GM19099 (cell line): ENCODE results near the gene SLC8A2.

Experiments used
- POLR2A ChIP-seq: IDR thresholded peaks from 3 replicates; pipeline ENCODE4 v1.6.1; 2011; ENCODE audit warnings: low read depth; ENCODE audit not compliant: insufficient read length; ENCODE audit errors: extremely low read depth

Gene SLC8A2

DNA sequence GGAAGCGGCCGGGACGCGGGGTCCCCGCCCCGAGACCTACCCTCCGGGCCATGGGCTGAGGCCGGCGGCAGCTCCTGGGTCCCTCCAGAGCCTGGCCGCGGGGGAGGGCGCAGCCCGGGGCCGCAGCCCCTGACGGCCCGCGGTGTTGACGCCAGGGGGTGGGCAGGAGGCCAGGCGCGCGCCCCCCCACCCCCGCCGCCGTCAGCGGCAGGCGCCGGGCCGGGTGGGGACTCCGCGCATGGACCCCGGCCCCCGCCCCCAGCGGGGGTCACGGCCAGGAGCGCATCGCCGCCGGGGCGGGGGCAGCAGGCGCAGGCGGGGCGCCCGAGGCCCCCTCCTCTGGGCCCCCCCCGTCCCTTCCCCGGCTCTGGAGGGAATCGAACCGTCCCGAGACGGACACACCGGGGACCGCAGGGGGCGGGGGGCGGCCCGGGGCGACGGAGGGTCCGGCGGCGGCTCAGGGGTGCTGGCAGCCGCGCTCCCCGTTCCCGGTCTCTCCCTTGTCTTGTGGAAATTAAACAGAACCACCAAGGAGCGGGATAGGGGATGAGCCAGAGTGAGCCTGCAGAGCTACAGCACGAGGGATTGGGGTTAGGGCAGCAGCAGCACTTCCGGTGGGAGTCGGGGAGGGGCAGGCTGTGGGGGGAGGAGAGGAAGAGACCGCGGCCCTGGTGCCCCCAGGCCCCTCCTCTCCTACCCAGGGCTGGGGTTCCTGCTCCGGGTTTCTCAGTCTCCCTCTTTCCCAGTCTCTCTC, 52.5 kb downstream of the SLC8A2 start, which contains the start of gene MEIS3:
Gene MEIS3 (minus strand): TSS at position 498 of the 754 bp plus-strand sequence. CDS start 446 bp downstream, at position 52.
- TF ChIP-seq POLR2A = no peak

DNA sequence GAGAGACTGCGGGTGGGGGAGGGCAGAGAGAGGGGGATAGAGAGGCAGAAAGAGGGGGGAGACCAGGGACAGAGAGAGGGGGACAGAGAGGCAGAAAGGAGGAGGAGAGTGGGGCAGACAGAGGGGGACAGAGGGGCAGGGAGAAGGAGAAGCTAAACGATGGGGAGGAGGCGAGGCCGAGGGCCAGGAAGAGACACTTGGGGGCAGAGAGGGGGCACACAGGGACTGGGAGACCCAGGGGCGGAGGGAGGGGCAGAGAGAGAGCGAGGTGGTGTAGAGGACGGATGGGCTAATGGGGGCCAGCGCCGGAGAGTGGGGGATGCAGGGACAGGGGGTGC, 53.0 kb downstream of the SLC8A2 start:
- no peak for TF ChIP-seq POLR2A

DNA sequence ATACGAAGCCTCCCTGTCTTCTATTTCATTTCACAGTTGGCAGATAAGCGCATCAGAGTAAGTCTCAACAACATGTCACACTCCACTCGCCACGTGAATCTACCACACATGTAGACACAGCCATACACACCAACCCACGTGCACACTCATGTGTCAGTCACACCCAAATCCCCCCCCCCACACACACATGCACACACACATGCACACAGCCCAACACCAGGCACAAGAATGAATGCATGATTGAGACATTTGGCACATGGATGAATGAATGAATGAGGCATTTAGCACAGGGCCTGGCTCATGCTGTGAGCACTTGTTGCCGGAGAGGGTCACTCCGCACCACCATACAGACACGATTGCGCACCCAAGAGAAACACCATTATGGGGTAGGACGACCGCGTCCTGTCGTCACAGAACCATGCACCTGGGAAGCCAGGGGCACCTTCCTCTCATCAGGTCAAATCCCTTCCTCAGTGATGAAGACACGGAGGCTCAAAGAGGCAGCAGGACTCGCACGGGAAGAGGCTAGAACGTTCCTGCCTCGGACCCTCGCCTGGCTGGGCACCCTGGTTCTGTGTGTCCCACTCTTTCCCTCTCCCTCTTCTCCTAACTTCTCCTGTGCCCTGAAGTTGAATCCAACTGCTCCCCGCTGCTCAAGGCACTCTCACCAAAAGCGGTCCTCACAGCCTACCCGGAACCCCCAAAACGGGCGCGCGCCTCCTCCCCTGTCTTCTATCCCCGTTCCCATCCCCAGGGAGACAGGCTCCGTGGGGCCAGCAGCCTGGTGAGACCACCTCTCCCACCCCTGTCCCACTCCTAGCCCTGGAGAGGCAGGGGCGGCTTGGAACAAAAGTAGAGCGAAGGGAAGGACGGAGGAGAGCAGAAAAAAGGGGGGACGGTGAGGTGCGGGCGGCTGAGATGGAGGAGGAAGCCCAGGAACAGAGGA, 53.7 kb downstream of the SLC8A2 start:
- no peak for TF ChIP-seq POLR2A

DNA sequence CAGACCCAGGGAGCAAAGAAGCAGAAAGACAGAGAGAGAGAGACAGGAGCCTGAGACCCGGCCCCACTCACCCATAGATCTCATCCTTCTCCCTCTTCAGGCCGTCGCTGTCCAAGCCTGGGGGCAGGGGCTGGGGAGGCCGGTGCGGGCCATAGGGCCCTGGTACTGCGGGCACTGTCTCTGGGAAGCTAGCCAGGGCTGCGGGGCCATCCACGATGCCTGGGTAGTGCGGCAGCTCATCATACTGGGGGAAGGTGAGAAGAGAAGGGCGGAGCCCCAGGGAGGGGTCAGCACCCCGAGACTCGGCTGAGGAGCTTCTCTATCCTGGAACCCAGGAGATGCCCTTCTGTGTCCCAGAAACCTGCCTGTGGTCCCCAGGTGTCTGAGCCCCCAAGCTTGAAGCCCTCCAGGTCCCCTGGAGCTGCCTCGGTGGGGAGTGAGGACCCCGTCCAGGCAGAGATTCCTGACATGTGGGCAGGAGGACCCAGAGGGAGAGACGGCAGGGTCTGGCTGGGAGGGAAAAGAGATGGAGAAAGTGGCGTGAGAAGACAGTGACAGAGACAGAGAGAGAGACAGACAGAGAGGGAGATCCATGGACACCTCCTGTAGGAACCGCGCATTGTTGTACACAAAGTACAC, 54.5 kb downstream of the SLC8A2 start:
- TF ChIP-seq POLR2A = no peak

DNA sequence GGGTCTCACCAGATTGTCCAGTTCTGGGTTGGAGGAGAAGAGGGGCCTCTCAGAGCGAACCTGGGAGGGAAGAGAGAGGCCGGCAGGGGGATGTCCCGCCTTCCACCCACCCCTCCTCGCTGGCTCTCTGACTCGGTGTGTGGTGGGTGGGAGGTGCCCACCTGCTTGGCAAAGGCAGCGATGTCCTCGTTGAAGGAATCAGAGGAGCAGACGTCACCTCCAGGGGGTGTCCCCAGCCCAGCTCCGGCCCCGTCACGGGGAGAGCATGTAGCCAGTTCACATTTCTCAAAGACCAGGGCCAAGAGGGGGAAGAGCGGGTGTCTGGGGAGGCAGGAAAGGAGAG, 55.1 kb downstream of the SLC8A2 start:
- TF ChIP-seq POLR2A = no peak

DNA sequence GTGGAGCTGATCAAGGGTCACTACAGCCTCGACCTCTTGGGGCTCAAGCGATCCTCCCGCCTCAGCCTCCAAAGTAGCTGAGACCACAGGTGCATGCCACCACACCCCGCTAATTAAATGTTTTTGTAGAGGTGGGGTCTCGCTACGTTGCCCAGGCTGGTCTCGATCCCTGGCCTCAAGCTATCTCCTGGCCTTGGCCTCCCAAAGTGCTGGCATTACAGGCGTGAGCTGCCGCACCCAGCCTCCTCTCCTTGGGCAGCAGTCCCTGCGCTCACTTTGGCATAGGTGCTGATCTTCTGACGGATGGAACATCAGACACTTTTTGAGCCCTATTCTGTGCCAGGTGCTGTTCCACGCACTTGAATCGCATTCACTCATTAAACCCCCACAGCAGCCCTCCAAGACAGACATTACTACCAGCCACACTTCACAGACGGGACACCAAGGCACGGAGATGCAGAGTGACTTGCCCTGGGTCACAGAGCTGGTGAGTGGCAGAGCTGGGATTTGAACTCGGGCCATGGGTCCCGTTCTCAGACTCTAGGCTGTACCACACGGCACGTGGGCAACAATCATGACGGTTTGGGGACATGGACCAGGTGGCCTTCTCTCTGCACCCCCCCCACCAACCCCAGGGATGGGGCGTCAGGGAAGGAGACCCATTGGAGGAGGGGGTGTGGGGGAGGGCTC, 55.6 kb downstream of the SLC8A2 start:
- no peak for TF ChIP-seq POLR2A

DNA sequence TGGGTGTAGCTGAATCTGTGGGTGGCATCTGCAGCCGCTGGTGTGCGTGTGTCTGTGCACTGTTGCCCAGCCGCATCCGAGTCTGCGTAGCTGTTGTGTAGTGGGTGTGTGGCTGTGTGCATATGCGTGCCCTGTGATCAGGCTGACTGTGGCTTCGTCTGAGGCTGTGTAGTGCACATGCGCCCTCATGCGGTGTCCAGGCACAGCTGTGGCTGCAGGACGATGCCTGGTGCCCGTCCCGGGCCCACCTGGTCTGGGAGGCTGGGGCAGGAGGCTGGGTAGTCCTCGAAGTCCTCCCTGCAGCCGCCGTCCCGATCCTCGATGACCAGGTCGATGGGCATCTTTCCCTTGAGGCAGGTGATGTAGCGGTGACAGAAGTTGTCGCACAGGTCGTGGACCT, 57.2 kb downstream of the SLC8A2 start:
- TF ChIP-seq POLR2A = no peak

DNA sequence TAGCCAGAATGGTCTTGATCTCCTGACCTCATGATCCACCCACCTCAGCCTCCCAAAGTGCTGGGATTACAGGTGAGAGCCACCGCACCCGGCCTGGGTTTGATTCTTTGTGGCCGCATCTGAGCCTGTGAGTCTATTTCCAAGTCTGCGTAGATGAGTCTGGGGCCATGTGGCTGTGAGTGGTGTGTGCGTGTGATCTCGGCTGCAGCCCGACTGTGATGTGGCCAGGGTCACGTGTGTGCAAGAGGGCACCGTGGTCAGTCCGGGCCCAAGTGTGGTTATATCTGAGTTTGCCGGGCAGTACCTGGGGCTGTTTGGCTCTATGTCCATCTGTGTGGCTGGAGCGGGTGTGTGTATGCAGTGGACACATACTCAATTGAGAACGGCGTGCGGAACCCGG, 57.8 kb downstream of the SLC8A2 start:
- TF ChIP-seq POLR2A = no peak

DNA sequence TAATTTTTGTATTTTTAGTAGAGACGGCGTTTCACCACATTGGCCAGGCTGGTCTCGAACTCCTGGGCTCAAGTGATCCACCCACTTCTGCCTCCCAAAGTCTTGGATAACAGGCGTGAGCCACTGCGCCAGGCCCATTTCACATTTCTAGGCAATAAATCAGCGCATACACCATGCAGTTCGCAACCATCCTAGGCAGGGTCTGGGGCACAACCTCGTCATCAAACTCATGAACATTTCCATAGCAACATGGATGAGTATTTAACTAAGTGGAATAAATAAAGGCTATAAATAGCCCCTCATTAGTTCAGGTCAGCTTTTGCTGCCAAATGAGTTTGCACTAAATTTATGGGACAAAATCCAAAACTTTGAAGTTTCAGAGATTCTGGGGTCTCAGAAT, 60.6 kb downstream of the SLC8A2 start:
- TF ChIP-seq POLR2A = no peak

DNA sequence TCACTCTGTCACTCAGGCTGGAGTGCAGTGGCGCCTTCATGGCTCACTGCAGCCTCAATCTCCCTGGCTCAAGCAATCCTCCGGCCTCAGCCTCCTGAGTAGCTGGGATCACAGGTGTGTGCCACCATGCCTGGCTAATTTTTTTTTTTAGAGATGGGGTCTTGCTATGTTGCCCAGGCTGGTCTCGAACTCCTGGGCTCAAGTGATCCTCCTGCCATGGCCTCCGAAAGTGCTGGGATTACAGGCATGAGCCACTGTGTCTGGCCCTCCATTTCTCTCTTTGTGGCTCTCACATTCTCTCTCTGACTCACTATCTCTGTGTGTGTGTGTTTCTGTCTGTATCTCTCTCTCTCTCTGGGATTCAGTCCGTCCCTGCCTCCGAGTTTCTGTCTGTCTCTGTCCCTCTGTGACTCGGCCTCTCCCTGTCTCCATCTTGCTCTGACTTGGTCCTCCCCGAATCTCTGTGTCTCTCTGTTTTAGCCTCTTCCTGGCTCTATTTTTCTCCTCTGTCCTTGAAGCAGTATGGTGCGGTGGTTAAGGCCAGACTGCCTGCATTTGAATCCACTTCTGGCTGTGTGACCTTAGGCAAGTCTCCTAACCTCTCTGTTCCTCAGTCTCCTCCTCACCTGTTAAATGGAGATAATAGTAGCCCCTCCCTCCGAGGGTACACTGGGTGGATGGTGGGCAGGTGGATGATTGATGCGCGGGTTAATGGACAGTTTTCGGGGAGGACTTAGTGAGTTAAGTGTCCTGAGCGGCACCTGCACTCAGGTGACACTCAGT, 63.3 kb downstream of the SLC8A2 start:
- TF ChIP-seq POLR2A = no peak

DNA sequence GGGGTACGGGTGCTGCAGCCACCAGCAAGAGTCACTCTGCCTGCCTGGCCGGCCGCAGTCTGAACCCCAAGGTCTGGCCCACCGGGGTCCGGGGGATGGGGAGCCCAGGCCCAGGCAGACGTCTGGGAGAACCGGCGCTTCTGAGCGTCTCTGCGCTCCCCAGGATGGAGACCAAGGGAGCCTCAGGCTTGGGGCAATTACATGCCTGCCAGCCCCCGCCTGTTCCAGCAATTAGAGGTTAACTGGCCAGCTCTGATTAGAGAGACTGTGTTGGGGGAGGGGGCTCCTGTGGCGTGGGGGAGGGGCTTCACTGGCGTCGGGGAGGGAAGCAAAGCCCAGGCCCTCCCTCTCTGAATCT, 64.3 kb downstream of the SLC8A2 start:
- no peak for TF ChIP-seq POLR2A

DNA sequence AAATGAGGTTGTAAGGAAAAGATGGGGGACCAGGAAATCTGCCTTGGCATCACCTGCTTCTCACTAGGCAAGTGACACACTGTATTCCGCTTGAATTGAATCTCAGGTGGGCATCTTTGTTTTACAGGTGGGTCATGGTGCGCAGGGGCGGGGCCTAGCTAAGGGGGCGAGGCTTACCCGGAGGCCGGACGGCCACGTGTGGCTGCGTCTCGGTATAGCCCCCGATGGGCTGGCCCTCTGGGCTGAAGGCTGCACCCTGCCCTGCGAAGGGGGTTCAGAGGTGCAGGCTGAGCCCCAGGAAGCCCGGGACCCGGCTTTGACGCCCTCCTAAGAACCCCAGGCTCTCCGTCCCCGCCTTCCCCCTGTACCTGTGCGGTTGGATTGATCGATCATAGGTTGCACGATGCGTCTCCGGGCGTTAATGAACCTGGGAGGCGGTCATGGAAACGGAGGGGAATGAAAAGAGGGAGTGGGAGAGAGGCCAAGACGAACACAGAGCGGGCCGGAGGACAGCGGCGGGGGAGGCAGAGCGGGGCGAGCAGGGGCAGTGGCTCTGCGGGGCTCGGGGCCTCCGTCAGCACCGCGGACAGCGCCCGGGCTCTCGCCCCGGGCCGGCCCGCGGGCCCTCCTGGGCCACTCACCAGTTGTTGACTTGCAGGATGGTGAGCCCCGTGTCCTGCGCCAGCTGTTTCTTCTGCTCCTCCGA, 64.8 kb downstream of the SLC8A2 start:
- no peak for TF ChIP-seq POLR2A

DNA sequence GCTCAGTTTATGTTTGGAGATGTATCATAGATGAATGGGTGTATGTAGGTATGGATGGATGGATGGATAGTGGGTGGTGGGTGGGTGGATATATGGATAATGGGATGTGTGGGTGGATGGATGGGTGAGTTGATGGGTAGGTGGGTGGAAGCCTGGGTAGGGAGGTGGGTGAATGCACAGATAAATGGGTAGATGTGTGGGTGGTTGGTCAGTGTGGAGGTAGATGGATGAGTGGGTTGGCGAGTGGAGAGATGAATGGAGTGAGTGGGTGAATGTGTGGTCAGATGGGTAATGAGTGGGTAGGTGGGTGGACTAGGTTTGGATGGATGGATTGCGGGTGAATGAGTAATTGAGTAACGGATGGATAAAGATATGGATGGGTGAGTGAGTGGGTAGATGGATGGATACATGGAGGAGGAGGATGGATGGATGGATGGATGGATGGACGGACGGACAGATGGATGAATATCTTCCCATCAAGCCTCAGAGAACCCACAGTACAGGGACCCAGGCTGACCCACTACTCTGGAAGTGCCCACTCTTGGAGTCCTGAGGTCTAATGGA, 65.8 kb downstream of the SLC8A2 start:
- no peak for TF ChIP-seq POLR2A

DNA sequence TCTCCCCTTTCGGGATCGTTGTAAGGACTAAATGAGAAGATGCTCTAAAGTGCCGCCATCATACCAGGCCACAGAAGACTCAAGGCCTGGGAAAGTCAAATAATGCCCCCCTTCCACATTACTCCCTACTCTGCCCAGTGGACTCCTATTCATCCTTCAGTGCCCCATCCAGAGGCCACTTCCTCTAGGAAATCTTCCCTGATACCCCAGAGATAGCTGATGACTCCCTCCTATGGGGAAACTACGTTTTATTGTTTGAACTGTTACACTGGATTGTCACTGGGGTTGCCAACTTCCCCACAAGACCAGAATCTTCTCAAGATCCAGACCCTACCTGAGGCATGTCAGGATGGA, 66.5 kb downstream of the SLC8A2 start:
- no peak for TF ChIP-seq POLR2A
